Fibroblast of the aortic adventitia (primary cell): ENCODE measurements around the gene MELK. TPM values are rescaled to one million over a fixed set of nuclear protein-coding genes. Genes with fewer than 3 reads are reported as not detected.

Source experiments
- DNase-seq: peaks from one replicate; pipeline ENCODE4 v3.0.0-alpha.2; 2010; ENCODE audit warnings: low read depth
- H3K4me3 ChIP-seq: 2 replicates; pipeline ENCODE4 v1.5.1; 2011; ENCODE audit warnings: low read depth, mild to moderate bottlenecking, control low read depth, low read length, moderate library complexity
- total RNA-seq: library from RNA; depleted of rRNA; stranded (reverse); fragments of >200 nt; gene quantifications from 2 replicates; pipeline ENCODE4 v1.2.3, GENCODE V29; 2012; ENCODE audit warnings: low replicate concordance
- TF ChIP-seq, protein P1 (sequence below): IDR thresholded peaks from 2 replicates; pipeline ENCODE4 v1.5.1; 2011; ENCODE audit warnings: mild to moderate bottlenecking, low read length, control low read depth, inconsistent platforms; ENCODE audit not compliant: insufficient read depth

MELK gene
- total RNA-seq, 1 donor, result 44.4 TPM

- no peak overlapping the region for H3K4me3 ChIP-seq
- peak; percentile 35 for DNase-seq
- TF ChIP-seq, protein P1, sequence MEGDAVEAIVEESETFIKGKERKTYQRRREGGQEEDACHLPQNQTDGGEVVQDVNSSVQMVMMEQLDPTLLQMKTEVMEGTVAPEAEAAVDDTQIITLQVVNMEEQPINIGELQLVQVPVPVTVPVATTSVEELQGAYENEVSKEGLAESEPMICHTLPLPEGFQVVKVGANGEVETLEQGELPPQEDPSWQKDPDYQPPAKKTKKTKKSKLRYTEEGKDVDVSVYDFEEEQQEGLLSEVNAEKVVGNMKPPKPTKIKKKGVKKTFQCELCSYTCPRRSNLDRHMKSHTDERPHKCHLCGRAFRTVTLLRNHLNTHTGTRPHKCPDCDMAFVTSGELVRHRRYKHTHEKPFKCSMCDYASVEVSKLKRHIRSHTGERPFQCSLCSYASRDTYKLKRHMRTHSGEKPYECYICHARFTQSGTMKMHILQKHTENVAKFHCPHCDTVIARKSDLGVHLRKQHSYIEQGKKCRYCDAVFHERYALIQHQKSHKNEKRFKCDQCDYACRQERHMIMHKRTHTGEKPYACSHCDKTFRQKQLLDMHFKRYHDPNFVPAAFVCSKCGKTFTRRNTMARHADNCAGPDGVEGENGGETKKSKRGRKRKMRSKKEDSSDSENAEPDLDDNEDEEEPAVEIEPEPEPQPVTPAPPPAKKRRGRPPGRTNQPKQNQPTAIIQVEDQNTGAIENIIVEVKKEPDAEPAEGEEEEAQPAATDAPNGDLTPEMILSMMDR, result no peak
These were observed 4.2 kb downstream of the MELK start for GRCh38 chr9:36576866-36577265.

- DNase-seq, result peak; percentile 84
- TF ChIP-seq, protein P1, result no peak
- H3K4me3 ChIP-seq, result no peak overlapping the region
These were observed 12.1 kb downstream of the MELK start for GRCh38 chr9:36584620-36585460.

GRCh38 chr9:36590231-36590630 is 17.5 kb downstream of the MELK start:
- no peak overlapping the region for H3K4me3 ChIP-seq
- TF ChIP-seq, protein P1, result no peak
- DNase-seq, result no peak

- TF ChIP-seq, protein P1, result no peak
- H3K4me3 ChIP-seq, result no peak overlapping the region
- DNase-seq, result peak; percentile 37
These were observed 20.3 kb downstream of the MELK start for GRCh38 chr9:36592801-36593583.

DNA sequence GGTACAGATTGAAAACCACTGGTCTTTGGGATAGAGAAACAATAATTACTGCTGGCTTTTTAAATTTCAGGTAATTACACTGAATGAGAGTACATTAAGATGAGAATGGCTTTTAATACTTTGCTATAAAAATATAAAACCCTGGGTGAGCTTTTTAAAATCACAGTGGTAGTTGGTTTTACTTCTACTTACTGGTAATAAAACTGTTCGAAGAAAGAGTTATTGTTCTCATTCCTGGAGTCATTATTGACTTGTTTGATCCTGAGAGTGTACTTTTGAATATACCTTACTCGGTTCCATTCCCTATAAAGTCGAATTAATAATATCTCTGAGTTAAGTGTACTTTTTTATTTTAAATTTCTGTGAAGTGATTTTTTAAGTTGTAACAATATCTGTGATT is 21.5 kb downstream of the MELK start:
- H3K4me3 ChIP-seq, result no peak overlapping the region
- TF ChIP-seq, protein P1, result no peak
- no peak for DNase-seq

DNA sequence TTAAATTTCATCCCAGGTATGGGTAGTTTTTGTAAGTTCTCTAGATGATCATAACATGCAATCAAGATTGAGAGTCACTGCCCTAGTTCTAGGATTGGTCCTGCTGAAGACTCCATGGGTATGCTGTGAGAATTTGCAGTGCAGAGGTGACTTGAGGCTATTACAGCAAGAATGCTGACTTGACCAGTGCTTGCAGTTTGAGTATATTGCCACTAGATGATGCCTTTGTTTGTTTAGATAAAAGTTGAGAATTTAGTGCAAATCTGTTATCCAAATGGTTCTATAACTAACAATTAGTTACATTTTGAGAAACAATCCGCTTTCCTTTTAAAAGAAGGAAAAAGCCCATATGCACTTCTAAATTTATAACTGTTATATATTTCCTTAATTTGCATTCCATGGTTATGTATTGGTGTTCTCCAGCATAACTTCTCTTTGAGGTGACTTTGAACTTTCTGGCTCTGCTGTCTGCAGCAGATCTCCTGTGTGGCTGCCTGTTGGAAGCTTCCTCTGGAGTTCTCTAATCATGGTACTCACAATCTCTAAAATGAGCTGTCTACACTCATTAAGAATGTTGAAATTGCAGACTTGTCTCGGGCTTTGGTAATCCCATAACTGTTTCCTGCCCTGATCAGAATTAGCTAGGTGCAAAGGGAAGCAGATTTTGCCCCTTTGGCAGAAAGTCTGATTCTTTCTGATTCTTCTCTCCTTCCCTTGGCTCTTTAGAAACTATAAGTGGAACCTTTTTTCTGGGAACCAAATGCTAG is 24.9 kb downstream of the MELK start:
- TF ChIP-seq, protein P1, result peak; percentile 92
- no peak overlapping the region for H3K4me3 ChIP-seq
- peak; percentile 80 for DNase-seq
